HG02970 (cell line): Measurements from ENCODE around the gene ACTL10.

Source experiments
- ATAC-seq: cut with Tn5 transposase; IDR thresholded peaks from one replicate; pipeline ENCODE4 v1.9.1; 2021; ENCODE audit warnings: mild to moderate bottlenecking, moderate library complexity, moderate number of reproducible peaks; ENCODE audit not compliant: unreplicated experiment, low FRiP score

The ACTL10 gene

GRCh38 chr20:33648396-33649004 is 18.2 kb upstream of the ACTL10 start:
- ATAC-seq, result no peak

GRCh38 chr20:33649201-33649681 is 17.5 kb upstream of the ACTL10 start:
- ATAC-seq, result no peak

GRCh38 chr20:33650111-33650752 is 16.5 kb upstream of the ACTL10 start:
- no peak for ATAC-seq

DNA sequence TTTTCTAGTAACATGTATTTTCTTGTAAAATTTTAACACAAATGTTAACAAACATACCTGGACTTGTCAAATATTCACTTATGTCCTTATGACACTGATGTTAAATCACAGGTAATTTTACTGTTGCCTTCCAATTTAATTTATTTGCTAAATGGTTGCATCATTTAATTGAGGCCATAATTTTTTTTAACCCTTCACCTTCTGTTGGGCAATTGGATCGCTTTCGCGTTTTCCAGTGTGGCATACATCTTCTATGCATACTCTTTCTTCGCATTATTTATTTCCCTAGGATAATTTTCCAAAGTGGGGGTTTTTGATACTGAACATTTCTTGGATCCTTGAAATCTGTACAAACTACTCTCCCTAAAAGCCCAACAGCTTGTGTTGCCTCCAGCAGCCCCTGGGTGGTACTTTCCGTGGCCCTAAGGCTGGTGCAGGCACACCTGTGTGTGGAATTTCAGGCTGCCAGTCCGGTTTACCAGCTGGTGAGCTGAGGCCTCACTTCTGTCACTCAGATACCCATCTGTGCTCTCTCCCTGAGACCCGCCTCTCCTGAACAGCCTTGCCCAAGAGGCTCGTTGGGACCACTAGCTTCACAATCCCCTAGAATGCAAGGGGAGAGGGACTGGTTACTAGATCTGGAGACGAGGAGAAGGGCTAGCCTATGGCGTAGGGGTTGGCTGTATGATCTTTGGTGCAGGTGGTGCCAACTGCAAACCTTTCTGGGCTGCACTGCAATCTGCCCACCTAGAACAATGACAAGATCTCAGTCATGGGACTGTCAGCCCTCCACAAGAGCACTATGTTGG is 15.8 kb upstream of the ACTL10 start:
- no peak for ATAC-seq

DNA sequence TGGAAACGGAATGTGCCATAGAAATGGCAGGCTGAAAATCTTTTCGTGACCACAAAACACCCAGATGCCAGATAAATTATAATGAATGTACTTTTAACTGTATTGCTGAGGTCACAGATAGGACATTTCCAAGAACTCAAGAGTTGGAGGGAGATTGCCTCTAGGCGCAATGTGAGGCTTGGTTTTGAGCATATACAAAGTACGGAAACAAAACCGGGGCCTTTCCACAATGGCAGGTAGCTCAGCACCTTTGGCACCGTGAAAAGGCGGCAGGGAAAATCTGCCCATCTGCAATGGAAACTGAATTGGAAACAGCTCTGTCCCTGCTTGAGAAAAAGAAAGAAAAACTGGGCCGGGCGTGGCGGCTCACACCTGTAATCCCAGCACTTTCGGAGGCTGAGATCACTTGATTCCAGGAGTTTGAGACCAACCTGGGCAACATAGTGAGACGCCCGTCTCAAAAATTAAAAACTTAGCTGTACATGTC is 15.1 kb upstream of the ACTL10 start:
- no peak for ATAC-seq

GRCh38 chr20:33653218-33653899 is 13.4 kb upstream of the ACTL10 start:
- ATAC-seq, result no peak

GRCh38 chr20:33653900-33654596 is 12.7 kb upstream of the ACTL10 start:
- no peak for ATAC-seq

DNA sequence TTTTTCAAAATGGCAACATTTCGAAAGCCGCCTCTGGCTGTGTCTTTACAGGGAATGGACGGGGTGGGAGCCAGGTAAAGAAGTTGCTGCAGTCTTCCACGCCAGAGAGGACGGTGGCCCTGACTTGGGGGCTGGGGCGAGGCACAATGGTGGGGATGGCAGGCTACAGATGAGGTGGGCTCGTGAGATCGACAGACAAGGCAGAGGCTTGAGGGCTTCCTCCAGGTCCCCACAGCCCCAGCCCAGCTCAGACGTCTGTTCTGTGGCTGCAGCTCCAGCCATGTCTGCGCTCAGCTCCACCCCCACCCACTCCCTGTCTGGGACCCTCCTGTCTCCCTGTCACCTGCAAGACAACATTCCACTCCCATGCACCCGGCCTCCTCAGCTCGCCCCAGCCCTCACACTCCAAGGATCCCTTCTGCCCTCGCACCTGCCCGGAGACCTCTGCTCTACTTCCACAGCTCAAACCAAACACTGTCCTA is 12.0 kb upstream of the ACTL10 start:
- ATAC-seq, result no peak

DNA sequence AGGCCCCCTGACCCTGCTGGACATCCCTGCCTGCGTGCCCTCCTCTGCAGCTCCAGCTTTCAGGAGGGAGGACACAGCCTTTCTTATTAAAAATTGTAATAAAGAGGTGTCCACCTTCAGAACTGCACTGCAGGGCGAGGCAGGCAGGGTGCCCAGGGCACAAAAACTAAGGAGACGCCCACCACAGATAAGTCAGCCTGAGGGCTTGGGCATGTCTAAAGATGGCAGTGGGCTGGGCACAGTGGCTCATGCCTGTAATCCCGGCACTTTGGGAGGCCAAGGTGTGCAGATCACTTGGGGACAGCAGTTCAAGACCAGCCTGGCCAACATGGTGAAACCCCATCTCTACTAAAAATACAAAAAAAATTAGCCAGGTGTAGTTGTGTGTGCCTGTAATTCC is 11.6 kb upstream of the ACTL10 start:
- no peak for ATAC-seq

GRCh38 chr20:33656010-33656782 is 10.5 kb upstream of the ACTL10 start:
- no peak for ATAC-seq

DNA sequence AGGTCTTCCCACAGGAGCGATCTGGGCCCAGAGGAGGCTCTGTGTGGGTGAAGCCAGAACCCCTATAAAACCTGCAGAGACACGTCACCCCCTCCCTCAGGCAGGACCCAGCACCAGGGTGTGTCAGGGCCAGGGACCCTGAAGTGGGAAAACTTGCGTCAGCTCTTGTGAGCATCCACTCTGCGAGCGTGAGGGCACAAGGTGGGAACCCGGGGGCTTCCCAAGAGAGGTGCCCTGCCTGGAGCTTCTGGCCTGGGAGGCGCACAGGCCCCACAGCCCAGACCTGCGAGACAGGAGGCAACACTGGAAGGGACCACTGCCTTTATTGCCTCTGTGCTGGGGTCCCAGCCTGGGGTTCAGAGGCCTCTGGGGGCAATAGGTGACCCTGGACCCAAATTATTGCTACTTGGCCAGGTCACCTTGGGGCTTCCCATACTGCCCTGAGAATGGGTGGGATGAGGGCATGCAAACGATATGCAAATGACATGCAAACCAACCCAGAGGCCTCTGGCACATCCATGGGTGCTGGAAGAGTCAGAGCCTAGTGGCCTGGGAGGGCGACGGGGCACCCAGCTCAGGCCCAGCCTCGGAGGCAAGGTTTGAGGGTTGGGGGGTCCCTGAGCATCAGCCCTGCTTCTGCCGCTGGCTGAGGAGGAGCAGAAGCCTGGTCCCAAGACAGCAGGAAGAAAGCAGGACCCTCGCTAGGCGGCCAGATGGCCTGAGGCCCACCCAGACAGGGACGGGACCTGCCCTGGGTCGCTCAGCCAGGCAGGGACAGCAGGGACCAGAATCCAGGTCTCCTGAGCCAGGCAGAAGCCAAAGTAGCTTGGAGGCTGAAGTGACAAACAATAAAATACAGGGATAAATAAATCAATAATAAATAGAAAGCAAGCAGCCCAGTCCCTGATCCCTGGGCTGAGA is 9.7 kb upstream of the ACTL10 start:
- ATAC-seq, result no peak

DNA sequence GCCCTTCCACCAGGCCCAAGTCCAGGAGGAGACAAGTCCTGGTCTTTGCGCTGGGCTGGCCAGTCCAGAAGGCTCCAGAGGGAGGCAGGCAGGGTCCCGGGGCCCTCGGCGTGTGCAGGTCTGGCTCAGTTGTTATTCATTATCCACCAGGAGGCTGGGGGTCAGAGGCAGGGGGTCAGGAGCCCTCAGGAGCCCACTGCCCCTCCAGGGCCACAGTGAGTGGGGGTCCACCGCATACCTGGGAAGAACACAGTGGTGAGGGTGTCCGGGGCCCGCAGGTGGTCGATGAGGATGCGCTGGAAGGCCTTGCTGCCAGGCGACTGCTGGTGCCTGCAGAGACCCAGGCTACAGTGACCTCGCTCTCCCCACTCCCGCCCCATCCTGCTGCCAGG is 9.0 kb upstream of the ACTL10 start:
- ATAC-seq, result no peak

DNA sequence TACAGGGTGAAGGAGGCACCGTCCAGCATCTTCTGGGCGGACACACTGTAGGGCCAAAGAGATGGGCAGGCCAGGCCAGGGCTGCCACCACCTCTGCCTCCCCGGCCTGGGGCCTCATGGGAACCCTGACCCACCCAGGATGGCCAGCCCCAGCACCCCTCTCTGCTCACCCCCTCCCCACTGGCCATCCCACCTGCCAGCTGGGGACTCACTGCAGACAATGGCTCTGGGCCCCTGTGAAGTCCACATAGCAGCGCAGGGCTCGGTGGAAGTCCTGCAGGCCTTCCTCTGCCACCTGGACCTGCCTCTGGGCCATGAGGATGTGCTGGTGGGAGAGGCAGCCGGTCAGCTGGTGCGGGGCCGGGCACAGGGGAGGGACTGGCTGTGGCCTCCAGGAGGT is 8.2 kb upstream of the ACTL10 start:
- no peak for ATAC-seq

GRCh38 chr20:33658929-33659328 is 7.8 kb upstream of the ACTL10 start:
- no peak for ATAC-seq

- ATAC-seq, result no peak
These were observed 7.3 kb upstream of the ACTL10 start for GRCh38 chr20:33659341-33660034.

DNA sequence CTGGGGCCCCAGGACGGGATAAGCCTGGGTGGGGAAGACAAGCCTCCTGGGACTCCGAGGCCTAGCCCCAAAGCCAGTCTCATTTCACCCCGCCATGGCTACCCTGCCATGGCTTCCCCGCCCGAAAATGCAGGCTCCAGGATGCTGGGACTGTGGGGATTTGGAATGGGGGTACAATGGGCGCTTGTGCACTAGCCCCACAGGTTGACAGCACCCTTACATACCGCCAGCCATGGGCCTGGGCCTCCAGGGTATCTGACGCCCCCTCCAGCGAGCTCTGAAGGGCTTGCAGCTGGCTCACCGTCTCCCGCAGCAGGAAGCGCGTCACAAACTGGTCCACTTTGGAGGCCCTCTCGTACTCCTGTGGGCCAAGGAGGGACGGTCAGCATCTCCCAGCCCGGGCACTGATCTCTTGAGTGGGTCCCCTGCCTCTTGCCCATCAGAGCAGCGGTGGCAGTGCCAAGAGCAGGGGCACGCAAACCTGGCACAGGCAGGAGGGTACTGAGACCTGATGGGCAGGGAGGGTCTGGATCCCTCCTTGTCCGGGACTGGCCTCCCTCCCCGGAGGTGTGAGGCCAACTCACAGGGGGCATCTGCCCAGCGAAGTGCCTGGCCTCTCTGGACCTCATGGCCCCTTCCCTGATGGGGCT is 6.6 kb upstream of the ACTL10 start:
- ATAC-seq, result no peak

GRCh38 chr20:33660685-33661058 is 6.1 kb upstream of the ACTL10 start:
- ATAC-seq, result no peak
